ENCODE results near the gene CSPG4. TPM values are rescaled to one million over a fixed set of nuclear protein-coding genes. Genes with fewer than 3 reads are reported as not detected.
A peak's percentile ranks its signal among the peaks of the same experiment; 100 is the strongest.

CSPG4 gene
- total and polyA plus RNA-seq, 2 of the 13 experiments (the other 11 are each of a cell fraction or from before 2014, with no cell fraction given) = 0.01 to 0.04 TPM

- no peak for TF ChIP-seq THRA (CRISPR knock-in tag; IDR thresholded peaks at IDR 0.05; ENCODE audit: borderline replicate concordance)
Measured at GRCh38 chr15:75675579-75676404, 36.9 kb downstream of the CSPG4 start (continued).

DNA sequence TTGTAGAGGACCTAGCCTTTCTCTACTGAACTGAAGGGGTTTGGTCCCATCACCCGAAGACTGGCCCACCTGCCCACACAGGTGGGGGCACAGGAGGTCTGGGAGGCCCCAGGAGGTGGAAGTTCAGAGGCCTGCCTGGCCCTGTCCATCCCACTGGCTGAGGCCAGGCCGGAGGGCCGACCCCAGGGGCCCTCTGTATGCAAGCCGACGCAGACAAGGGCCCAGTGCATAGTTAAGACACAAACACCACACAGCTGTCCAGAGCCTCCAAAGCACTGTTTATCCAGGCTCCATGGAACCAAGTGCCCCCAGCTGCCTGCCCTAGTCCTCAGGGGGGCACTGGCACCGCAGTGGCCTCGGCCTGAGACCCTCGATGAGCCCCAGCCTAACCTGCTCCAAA is 38.3 kb downstream of the CSPG4 start:
- DNase-seq (ENCODE audit: low spot score) (no peak), FAIRE-seq (no peak), ATAC-seq (no peak)
- no peaks in the 10 kb centered on the region for H3K36me3 ChIP-seq (replicated peaks in 1 of 2; ENCODE audit: control insufficient read depth in 1 of 2, insufficient read depth in 2 of 2, low read length in 2 of 2)
- H3K4me1 ChIP-seq (ENCODE audit: insufficient read depth, low read length) = peaks cover 54% of the 10 kb centered on the region
- no peak overlapping the region for H3K27ac ChIP-seq (ENCODE audit: extremely low read length, insufficient read depth, low read length)
- H2AFZ ChIP-seq (ENCODE audit: low read length) = no peak overlapping the region
- ChIA-PET POLR2A (interaction anchor here (1.4 to 2.3 kb wide), 2 partner anchors 27 kb away, joined by 5 to 7 read pairs; partner anchors contain the start of gene SNX33), CTCF (ENCODE audit: low intra/inter-chr PET ratio, low total read pairs) (no interaction called here)
- no CpG with 5 or more reads among the region's 8 CpGs for WGBS (ENCODE audit: low lambda C conversion rate)
- H3K79me2 ChIP-seq (ENCODE audit: insufficient read depth, low read length) = no peaks in the 10 kb centered on the region
- H3K9ac ChIP-seq (ENCODE audit: insufficient read depth, low read depth, low read length) = no peak overlapping the region
- intact Hi-C loops (cut with micrococcal nuclease; ENCODE audit: unreplicated experiment) (no loop called here), in situ Hi-C loops (cut with HindIII; ENCODE audit: extremely low pct_ligation_motif_present, low pct_unique_long_range_greater_than_20kb) (no loop called here)
- H3K9me3 ChIP-seq (ENCODE audit: low read length) = no peaks in the 10 kb centered on the region
- no peak overlapping the region for H3K4me3 ChIP-seq (replicated peaks in 1 of 3; ENCODE audit: insufficient read depth in 1 of 3, low read depth in 2 of 3, low read length in 3 of 3)
- no TSS peak for BruUV-seq (replicated peaks)
- no peak for TF ChIP-seq ZNF768 (CRISPR knock-in tag; IDR thresholded peaks at IDR 0.05)
- TF ChIP-seq ZNF205 (CRISPR knock-in tag; IDR thresholded peaks at IDR 0.05) = no peak
- no peak for TF ChIP-seq FOXO1 (CRISPR knock-in tag; IDR thresholded peaks at IDR 0.05)
- TF ChIP-seq KAT2B (IDR thresholded peaks at IDR 0.05; ENCODE audit: borderline replicate concordance, low read depth, low read length) = no peak
- TF ChIP-seq ZNF12 (CRISPR knock-in tag; IDR thresholded peaks at IDR 0.05) = no peak
- no peak for TF ChIP-seq SP1 (IDR thresholded peaks at IDR 0.05)
- TF ChIP-seq SP1 (CRISPR knock-in tag; IDR thresholded peaks at IDR 0.05) = no peak
- TF ChIP-seq TBL1XR1 (IDR thresholded peaks at IDR 0.05; ENCODE audit: borderline replicate concordance, low read length, partially characterized antibody) = no peak
- TF ChIP-seq SALL1 (CRISPR knock-in tag; IDR thresholded peaks at IDR 0.05) = no peak
- TF ChIP-seq MAFK (conservative IDR thresholded peaks at IDR 0.05 in 1 of 2, IDR thresholded peaks at IDR 0.05 in 1 of 2; ENCODE audit: low read length in 2 of 2) = no peak
- TF ChIP-seq, protein P1, sequence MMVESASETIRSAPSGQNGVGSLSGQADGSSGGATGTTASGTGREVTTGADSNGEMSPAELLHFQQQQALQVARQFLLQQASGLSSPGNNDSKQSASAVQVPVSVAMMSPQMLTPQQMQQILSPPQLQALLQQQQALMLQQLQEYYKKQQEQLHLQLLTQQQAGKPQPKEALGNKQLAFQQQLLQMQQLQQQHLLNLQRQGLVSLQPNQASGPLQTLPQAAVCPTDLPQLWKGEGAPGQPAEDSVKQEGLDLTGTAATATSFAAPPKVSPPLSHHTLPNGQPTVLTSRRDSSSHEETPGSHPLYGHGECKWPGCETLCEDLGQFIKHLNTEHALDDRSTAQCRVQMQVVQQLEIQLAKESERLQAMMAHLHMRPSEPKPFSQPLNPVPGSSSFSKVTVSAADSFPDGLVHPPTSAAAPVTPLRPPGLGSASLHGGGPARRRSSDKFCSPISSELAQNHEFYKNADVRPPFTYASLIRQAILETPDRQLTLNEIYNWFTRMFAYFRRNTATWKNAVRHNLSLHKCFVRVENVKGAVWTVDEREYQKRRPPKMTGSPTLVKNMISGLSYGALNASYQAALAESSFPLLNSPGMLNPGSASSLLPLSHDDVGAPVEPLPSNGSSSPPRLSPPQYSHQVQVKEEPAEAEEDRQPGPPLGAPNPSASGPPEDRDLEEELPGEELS (CRISPR knock-in tag; IDR thresholded peaks at IDR 0.05) = no peak
- TF ChIP-seq SIX4 (CRISPR knock-in tag; IDR thresholded peaks at IDR 0.05) = no peak
- no peak for TF ChIP-seq MAFF (IDR thresholded peaks at IDR 0.05; ENCODE audit: low read depth, low read length)
- TF ChIP-seq ZNF512 (CRISPR knock-in tag; IDR thresholded peaks at IDR 0.05) = no peak
- no peak for TF ChIP-seq ARID2 (CRISPR knock-in tag; IDR thresholded peaks at IDR 0.05; ENCODE audit: borderline replicate concordance)
- H3K27me3 ChIP-seq (ENCODE audit: control insufficient read depth in 1 of 2, insufficient read depth in 2 of 2, low read length in 2 of 2) = peaks cover 4 to 42% of the 10 kb centered on the region in 2 experiments; a peak in 3 of 5 replicates
- H3K4me2 ChIP-seq (ENCODE audit: low read depth, low read length) = peak overlapping the region; percentile 1; the same call in 1 of the 2 replicates
- H4K20me1 ChIP-seq (ENCODE audit: insufficient read depth, low read length) = no peaks in the 10 kb centered on the region

Measured in HepG2 (cell line).